Erythroblast (primary cell): Measurements from ENCODE around the gene VANGL2.

ENCODE experiments used
- GATA1 ChIP-seq: IDR thresholded peaks from 2 replicates; pipeline ENCODE4 v1.6.1; 2011; ENCODE audit warnings: low read depth, mild to moderate bottlenecking, control low read depth, low read length, moderate library complexity
- POLR2A ChIP-seq: IDR thresholded peaks from 2 replicates; pipeline ENCODE4 v1.6.1; 2011; ENCODE audit warnings: mild to moderate bottlenecking, low read length

DNA sequence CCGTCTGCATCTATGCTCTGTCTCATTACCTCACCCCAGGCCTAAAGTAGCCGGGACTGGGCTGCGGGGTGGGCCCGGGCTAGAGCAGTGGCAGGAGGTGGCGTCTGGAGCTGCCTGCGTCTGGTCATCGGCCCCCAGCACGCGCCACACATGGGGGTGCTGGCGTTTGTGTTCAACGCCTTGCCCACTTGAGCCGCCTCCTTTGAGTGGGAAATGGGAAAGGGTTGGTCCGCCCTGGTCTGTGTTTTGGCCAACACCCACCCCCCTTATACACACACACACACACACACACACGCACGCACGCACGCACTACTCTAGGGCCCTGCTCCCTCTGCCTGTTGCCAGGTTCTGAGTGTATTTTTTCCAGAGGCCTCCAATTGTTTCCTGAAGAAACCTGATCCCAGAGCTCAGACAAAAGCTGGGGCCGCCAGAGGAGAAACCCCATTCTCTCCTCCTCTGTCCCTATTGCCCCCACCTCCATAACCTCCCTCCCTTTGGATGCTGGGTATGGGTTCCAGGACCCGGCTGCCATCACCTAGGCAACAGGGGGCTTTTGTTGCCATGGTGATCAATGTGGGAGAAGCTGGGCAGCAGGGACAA, 10.1 kb downstream of the VANGL2 start:
- TF ChIP-seq POLR2A (no peak), GATA1 (no peak)
